ENCODE measurements around the gene PFDN5.
"Not testable (repeated sequence)": the region's sequence is repeated elsewhere in the genome, so short reads cannot be mapped to it uniquely, and the experiment has no call there.

Gene PFDN5

GRCh38 chr12:53287741-53288216 lies 7.6 kb upstream of the PFDN5 start:
- DNase-seq: peak; percentile 49

- DNase-seq: no peak
Observed at GRCh38 chr12:53288322-53288721, 7.0 kb upstream of the PFDN5 start.

GRCh38 chr12:53289891-53290290 lies 5.5 kb upstream of the PFDN5 start:
- DNase-seq: no peak

GRCh38 chr12:53290661-53291060 lies 4.7 kb upstream of the PFDN5 start:
- no peak for DNase-seq

GRCh38 chr12:53292426-53292825 lies 2.9 kb upstream of the PFDN5 start:
- DNase-seq: no peak

GRCh38 chr12:53295891-53296219 lies 513 bp downstream of the PFDN5 start:
- DNase-seq: no peak

- not testable (repeated sequence) for DNase-seq
Observed at GRCh38 chr12:53297106-53297505, 1.8 kb downstream of the PFDN5 start.

- DNase-seq: peak; percentile 85
Observed at GRCh38 chr12:53298164-53298563, 2.8 kb downstream of the PFDN5 start.

- peak; percentile 67 for DNase-seq
Observed at GRCh38 chr12:53299101-53299453, 3.7 kb downstream of the PFDN5 start.

- peak; percentile 86 for DNase-seq
Observed at GRCh38 chr12:53299454-53300180, 4.3 kb downstream of the PFDN5 start, which contains the start of gene MYG1. MYG1 (plus strand) TSS chr12:53299695; CDS start chr12:53299738, 43 bp downstream.

GRCh38 chr12:53300187-53300586 lies 4.8 kb downstream of the PFDN5 start:
- DNase-seq: no peak

- DNase-seq: no peak
Observed at GRCh38 chr12:53302903-53303302, 7.6 kb downstream of the PFDN5 start.

- no peak for DNase-seq
Observed at GRCh38 chr12:53306826-53307225, 11.5 kb downstream of the PFDN5 start.

- no peak for DNase-seq
Observed at GRCh38 chr12:53308276-53308675, 12.9 kb downstream of the PFDN5 start.

GRCh38 chr12:53313996-53314395 lies 18.7 kb downstream of the PFDN5 start:
- no peak for DNase-seq

GRCh38 chr12:53320352-53321195 lies 25.2 kb downstream of the PFDN5 start:
- no peak for DNase-seq

GRCh38 chr12:53324113-53324778 lies 28.9 kb downstream of the PFDN5 start:
- DNase-seq: no peak

- peak; percentile 92 for DNase-seq
Observed at GRCh38 chr12:53324779-53325510, 29.6 kb downstream of the PFDN5 start.

- no peak for DNase-seq
Observed at GRCh38 chr12:53325511-53326061, 30.2 kb downstream of the PFDN5 start.

- no peak for DNase-seq
Observed at GRCh38 chr12:53326460-53327185, 31.3 kb downstream of the PFDN5 start.

- no peak for DNase-seq
Observed at GRCh38 chr12:53327435-53328042, 32.2 kb downstream of the PFDN5 start.

Data from fibroblast of skin of abdomen (primary cell).